Activated naive CD4-positive, alpha-beta T cell treated with anti-CD3 and anti-CD28 coated beads for 36 hours (primary cell): Measurements from ENCODE around the gene LGR6. TPM values are rescaled to one million over a fixed set of nuclear protein-coding genes. Genes with fewer than 3 reads are reported as not detected.
"Not testable (repeated sequence)": the region's sequence is repeated elsewhere in the genome, so short reads cannot be mapped to it uniquely, and the experiment has no call there.

ENCODE experiments used
- CTCF ChIA-PET: fragments of 350-600 bp; sonication (Branson Sonifier 250); formaldehyde crosslinking; loops from one replicate; lab custom pipeline; 2021; ENCODE audit warnings: antibody characterized with exemption; lab: Charles Lee
- DNase-seq: peaks from one replicate; pipeline ENCODE4 v3.0.0-alpha.2; 2020
- H3K27ac Mint-ChIP-seq: one replicate; pipeline ENCODE4 v1.8.0; 2021; ENCODE audit warnings: mild to moderate bottlenecking, mixed read lengths
- H3K27me3 Mint-ChIP-seq: one replicate; pipeline ENCODE4 v1.8.0; 2021; ENCODE audit warnings: low read depth, mixed read lengths
- H3K36me3 Mint-ChIP-seq: one replicate; pipeline ENCODE4 v1.8.0; 2021; ENCODE audit warnings: low read depth, mixed read lengths
- H3K4me1 Mint-ChIP-seq: one replicate; pipeline ENCODE4 v1.8.0; 2021; ENCODE audit warnings: low read depth, mixed read lengths
- H3K4me3 Mint-ChIP-seq: one replicate; pipeline ENCODE4 v1.8.0; 2021; ENCODE audit warnings: mild to moderate bottlenecking, moderate library complexity, mixed read lengths
- H3K9me3 Mint-ChIP-seq: one replicate; pipeline ENCODE4 v1.8.0; 2021; ENCODE audit warnings: mixed read lengths
- intact Hi-C: fragments of 100-400 bp; cut with micrococcal nuclease; formaldehyde crosslinking; loops from one replicate; pipeline ENCODE4 v1.15.1; 2023
- total RNA-seq, 2 experiments: library from RNA; stranded (reverse); gene quantifications; one replicate each; pipeline ENCODE4 v1.2.3, GENCODE V29; 2021

The LGR6 gene
- total RNA-seq, result under 1 TPM; 0.19 to 0.22 TPM

GRCh38 chr1:202193614-202194327 is at the start of gene LGR6:
LGR6 (plus strand) TSS chr1:202193799; CDS start chr1:202193990, 191 bp downstream.
- Mint-ChIP-seq H3K36me3 (no peaks in the 10 kb centered on the region), H3K27me3 (peaks cover 25% of the 10 kb centered on the region), H3K4me1 (peaks cover 7% of the 10 kb centered on the region), H3K4me3 (no peak within 1 kb of the TSS), H3K27ac (no peak within 1 kb of the TSS), H3K9me3 (no peaks in the 10 kb centered on the region)
- no peak for DNase-seq
- CTCF ChIA-PET, result interaction anchor here (0.5 to 4.9 kb wide), 20 partner anchors 9 to 526 kb away, joined by 3 to 52 read pairs (median 4); partner anchors contain the start of gene PTPN7
- intact Hi-C loops, result loop anchor here (1.0 to 2.0 kb wide), 3 partner anchors 81 to 525 kb away; no protein-coding TSS in a partner anchor

GRCh38 chr1:202144402-202145067 is 49.1 kb upstream of the LGR6 start, which contains the start of gene ARL8A:
ARL8A (minus strand) TSS chr1:202144737; CDS start chr1:202144572, 165 bp downstream.
- peak; percentile 74 for DNase-seq
- Mint-ChIP-seq H3K9me3 (no peaks in the 10 kb centered on the region), H3K4me1 (peaks cover 23% of the 10 kb centered on the region), H3K27me3 (no peaks in the 10 kb centered on the region), H3K4me3 (peak within 1 kb of the TSS; percentile 91), H3K36me3 (peaks cover 19% of the 10 kb centered on the region), H3K27ac (peak within 1 kb of the TSS; percentile 88)
- intact Hi-C loops, result loop anchor here (1.0 kb wide), 1 partner anchor 11 kb away; no protein-coding TSS in a partner anchor
- CTCF ChIA-PET, result interaction anchor here (1.7 to 3.0 kb wide), 3 partner anchors 9 to 16 kb away, joined by 10 to 15 read pairs (median 11); partner anchors contain the start of gene PTPN7

DNA sequence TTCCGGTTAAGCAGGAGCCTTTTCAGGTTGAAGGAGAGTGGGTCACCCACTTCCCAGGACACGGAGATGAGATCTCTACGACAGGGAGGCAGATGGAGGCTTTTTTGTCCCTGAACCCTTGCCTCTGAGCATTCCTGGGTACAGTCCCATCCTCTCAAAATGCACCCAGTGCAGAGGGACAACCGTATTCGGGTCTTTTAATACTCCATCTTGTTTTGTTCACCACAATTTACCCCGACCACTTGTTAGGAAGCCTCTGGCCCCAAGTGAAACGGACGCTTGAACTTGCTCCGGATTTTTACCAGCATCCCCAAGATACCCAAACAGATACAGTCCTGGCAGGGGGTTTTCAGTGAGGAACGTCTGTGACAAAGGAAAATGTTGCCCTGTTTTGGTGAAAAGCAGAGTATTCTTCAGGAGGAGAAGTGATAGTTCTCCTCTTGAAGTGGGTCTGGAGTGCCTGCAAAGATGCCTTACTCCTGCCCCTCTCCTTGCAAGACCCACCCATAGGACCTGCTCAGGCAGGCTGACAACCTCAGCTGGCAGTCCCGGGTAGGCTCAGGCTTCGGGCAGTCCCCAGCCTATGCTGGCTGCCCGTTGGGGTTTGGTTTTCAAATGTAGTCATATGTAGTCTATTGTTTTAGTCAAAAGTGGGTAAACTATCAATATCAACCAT is 48.4 kb upstream of the LGR6 start:
- peak overlapping the region; percentile 76 for H3K27ac Mint-ChIP-seq
- no peaks in the 10 kb centered on the region for H3K9me3 Mint-ChIP-seq
- CTCF ChIA-PET, result interaction anchor here (1.4 to 3.2 kb wide), 4 partner anchors 10 to 145 kb away, joined by 4 to 15 read pairs (median 11); partner anchors contain the start of gene PTPN7
- H3K4me3 Mint-ChIP-seq, result peak overlapping the region; percentile 71
- peak; percentile 42 for DNase-seq
- peaks cover 21% of the 10 kb centered on the region for H3K36me3 Mint-ChIP-seq
- H3K4me1 Mint-ChIP-seq, result peaks cover 23% of the 10 kb centered on the region
- no peaks in the 10 kb centered on the region for H3K27me3 Mint-ChIP-seq
- intact Hi-C loops, result loop anchor here (1.0 kb wide), 1 partner anchor 10 kb away; no protein-coding TSS in a partner anchor

DNA sequence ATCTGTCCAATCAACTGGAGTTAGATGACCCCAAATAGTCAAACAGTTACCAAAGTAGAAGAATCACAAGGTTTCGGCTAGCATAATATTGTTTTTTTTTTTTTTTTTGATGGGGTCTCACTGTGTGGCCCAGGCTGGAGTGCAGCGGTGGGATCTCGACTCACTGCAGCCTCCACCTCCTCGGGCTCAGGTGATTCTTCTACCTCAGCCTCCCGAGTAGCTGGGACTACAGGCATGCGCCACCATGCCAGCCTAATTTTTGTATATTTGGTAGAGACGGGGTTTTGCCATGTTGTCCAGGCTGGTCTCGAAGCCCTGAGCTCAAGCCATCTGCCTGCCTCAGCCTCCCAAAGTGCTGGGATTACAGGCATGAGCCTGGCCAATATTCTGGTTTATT is 47.9 kb upstream of the LGR6 start:
- intact Hi-C loops, result loop anchor here (1.0 kb wide), 1 partner anchor 10 kb away; no protein-coding TSS in a partner anchor
- H3K4me3 Mint-ChIP-seq, result peak overlapping the region; percentile 71

GRCh38 chr1:202146279-202146678 is 47.3 kb upstream of the LGR6 start:
- intact Hi-C loops, result no loop called here
- CTCF ChIA-PET, result interaction anchor here (0.7 to 3.2 kb wide), 5 partner anchors 9 to 146 kb away, joined by 3 to 13 read pairs (median 9); partner anchors contain the start of gene PTPN7
- Mint-ChIP-seq H3K4me3 (no peak overlapping the region), H3K27ac (no peak overlapping the region), H3K9me3 (no peaks in the 10 kb centered on the region), H3K27me3 (no peaks in the 10 kb centered on the region), H3K36me3 (peaks cover 30% of the 10 kb centered on the region), H3K4me1 (peaks cover 23% of the 10 kb centered on the region)
- no peak for DNase-seq

More for the DNA sequence above, 47.9 kb upstream of the LGR6 start:
- H3K9me3 Mint-ChIP-seq, DNase-seq, H3K27me3 Mint-ChIP-seq: not testable (repeated sequence)
- Mint-ChIP-seq H3K36me3 (peaks cover 24% of the 10 kb centered on the region), H3K4me1 (peaks cover 23% of the 10 kb centered on the region), H3K27ac (peak overlapping the region; percentile 76)
- CTCF ChIA-PET, result interaction anchor here (0.7 to 3.2 kb wide), 4 partner anchors 10 to 146 kb away, joined by 3 to 13 read pairs (median 6); partner anchors contain the start of gene PTPN7

DNA sequence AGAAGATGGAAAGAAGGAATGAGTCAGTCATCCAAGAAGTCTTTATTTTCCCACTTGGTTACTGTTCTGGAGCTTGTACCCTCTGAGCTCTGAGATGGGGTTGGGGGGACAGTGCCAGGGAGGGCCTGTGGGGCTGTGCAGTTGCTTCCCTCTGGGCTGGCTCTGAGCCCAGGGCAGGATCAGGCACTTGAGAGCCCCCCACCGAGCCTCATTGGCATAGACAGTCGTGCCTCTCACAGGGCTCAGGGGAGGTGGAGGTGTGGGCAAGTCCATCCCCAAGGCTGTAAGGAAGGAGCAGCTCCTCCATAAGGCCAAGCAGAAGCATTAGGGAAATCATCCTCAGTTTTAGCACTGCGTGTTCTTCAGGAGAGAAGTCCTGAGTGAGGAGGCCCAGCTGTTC is 46.6 kb upstream of the LGR6 start:
- Mint-ChIP-seq H3K36me3 (peaks cover 31% of the 10 kb centered on the region), H3K4me1 (peaks cover 21% of the 10 kb centered on the region), H3K9me3 (no peaks in the 10 kb centered on the region), H3K27me3 (no peaks in the 10 kb centered on the region), H3K27ac (no peak overlapping the region), H3K4me3 (no peak overlapping the region)
- intact Hi-C loops, result no loop called here
- no peak for DNase-seq
- CTCF ChIA-PET, result interaction anchor here (1.4 to 3.2 kb wide), 4 partner anchors 8 to 147 kb away, joined by 4 to 13 read pairs (median 10); partner anchors contain the start of gene PTPN7

GRCh38 chr1:202148391-202148790 is 45.2 kb upstream of the LGR6 start:
- H3K36me3 Mint-ChIP-seq, result peaks cover 40% of the 10 kb centered on the region
- DNase-seq, result no peak
- CTCF ChIA-PET, result interaction anchor here (1.2 to 3.2 kb wide), 3 partner anchors 12 to 180 kb away, joined by 3 to 13 read pairs (median 10); partner anchors contain the start of gene PTPN7
- intact Hi-C loops, result no loop called here
- H3K4me3 Mint-ChIP-seq, result no peak overlapping the region
- H3K9me3 Mint-ChIP-seq, result no peaks in the 10 kb centered on the region
- H3K4me1 Mint-ChIP-seq, result peaks cover 12% of the 10 kb centered on the region
- H3K27me3 Mint-ChIP-seq, result no peaks in the 10 kb centered on the region
- no peak overlapping the region for H3K27ac Mint-ChIP-seq

GRCh38 chr1:202149566-202149965 is 44.0 kb upstream of the LGR6 start:
- no peak overlapping the region for H3K27ac Mint-ChIP-seq

GRCh38 chr1:202150187-202150586 is 43.4 kb upstream of the LGR6 start:
- no peak overlapping the region for H3K27ac Mint-ChIP-seq
- H3K4me3 Mint-ChIP-seq, result no peak overlapping the region
- H3K4me1 Mint-ChIP-seq, result peaks cover 16% of the 10 kb centered on the region
- H3K9me3 Mint-ChIP-seq, result no peaks in the 10 kb centered on the region
- intact Hi-C loops, result no loop called here
- no peak for DNase-seq
- peaks cover 49% of the 10 kb centered on the region for H3K36me3 Mint-ChIP-seq
- CTCF ChIA-PET, result interaction anchor here (1.6 kb wide), 1 partner anchor 15 kb away, joined by 4 read pairs; no protein-coding TSS in a partner anchor
- no peaks in the 10 kb centered on the region for H3K27me3 Mint-ChIP-seq

More at GRCh38 chr1:202149566-202149965, 44.0 kb upstream of the LGR6 start:
- no peaks in the 10 kb centered on the region for H3K27me3 Mint-ChIP-seq
- intact Hi-C loops, result no loop called here
- peaks cover 43% of the 10 kb centered on the region for H3K36me3 Mint-ChIP-seq
- no peaks in the 10 kb centered on the region for H3K9me3 Mint-ChIP-seq
- CTCF ChIA-PET, result interaction anchor here (1.6 kb wide), 1 partner anchor 14 kb away, joined by 4 read pairs; no protein-coding TSS in a partner anchor
- peaks cover 12% of the 10 kb centered on the region for H3K4me1 Mint-ChIP-seq
- no peak for DNase-seq
- no peak overlapping the region for H3K4me3 Mint-ChIP-seq

DNA sequence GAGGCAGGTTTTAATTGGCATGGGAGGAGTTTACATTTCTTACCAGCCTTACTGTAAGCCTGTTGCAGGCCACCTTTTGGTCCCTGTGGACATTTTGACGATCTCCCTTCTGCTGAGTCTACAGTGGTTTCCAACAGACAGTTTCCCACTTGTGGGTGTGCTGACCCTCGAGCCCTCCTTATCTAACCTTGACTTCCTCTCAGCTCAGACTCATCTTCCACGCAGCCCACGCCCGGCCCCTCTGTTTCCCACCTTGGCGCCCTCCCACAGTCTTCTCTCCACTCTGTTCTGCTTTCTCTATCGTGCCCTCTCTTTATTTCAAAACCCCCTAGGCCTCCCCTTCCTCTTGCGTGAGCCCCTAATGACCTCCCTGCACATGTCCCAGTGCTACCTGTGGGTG is 43.0 kb upstream of the LGR6 start:
- DNase-seq, result no peak
- Mint-ChIP-seq H3K27me3 (no peaks in the 10 kb centered on the region), H3K36me3 (peaks cover 52% of the 10 kb centered on the region), H3K4me1 (peaks cover 16% of the 10 kb centered on the region), H3K9me3 (no peaks in the 10 kb centered on the region), H3K27ac (no peak overlapping the region), H3K4me3 (no peak overlapping the region)
- intact Hi-C loops, result no loop called here
- CTCF ChIA-PET, result interaction anchor here (1.6 kb wide), 1 partner anchor 15 kb away, joined by 4 read pairs; no protein-coding TSS in a partner anchor

DNA sequence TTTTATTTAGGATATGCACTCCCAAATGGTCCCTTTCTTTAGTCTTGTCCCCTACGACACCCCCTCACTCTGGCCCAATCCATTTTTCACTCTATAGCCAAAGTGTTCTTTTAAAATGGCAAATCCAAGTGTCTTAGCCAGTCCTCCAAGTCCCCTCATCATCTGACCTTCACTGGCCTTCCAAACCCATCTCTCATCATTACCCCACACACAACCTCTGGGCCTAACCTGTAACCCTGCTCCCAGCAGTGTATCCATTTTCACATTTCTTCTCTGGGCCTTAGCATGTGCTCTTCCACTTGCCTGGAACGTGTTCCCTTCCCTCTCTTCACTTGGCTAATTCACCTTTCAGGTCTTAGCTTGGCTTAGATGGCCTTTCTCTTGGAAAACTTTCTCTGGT is 42.6 kb upstream of the LGR6 start:
- no peaks in the 10 kb centered on the region for H3K27me3 Mint-ChIP-seq
- peak overlapping the region; percentile 2 for H3K27ac Mint-ChIP-seq
- CTCF ChIA-PET, result interaction anchor here (1.6 kb wide), 1 partner anchor 15 kb away, joined by 4 read pairs; no protein-coding TSS in a partner anchor
- peaks cover 54% of the 10 kb centered on the region for H3K36me3 Mint-ChIP-seq
- no peaks in the 10 kb centered on the region for H3K9me3 Mint-ChIP-seq
- intact Hi-C loops, result no loop called here
- DNase-seq, result no peak
- H3K4me1 Mint-ChIP-seq, result peaks cover 18% of the 10 kb centered on the region
- H3K4me3 Mint-ChIP-seq, result no peak overlapping the region
